WTC11 (cell line): ENCODE measurements around the gene TUBB. TPM values are rescaled to one million over a fixed set of nuclear protein-coding genes. Genes with fewer than 3 reads are reported as not detected.

Source experiments
- ATAC-seq: fragments of 200-7000 bp; cut with Tn5 transposase; 2 replicates; pipeline ENCODE4 v1.10.0; 2021; ENCODE audit warnings: mild to moderate bottlenecking, moderate library complexity
- CTCF ChIA-PET: fragments of 300-600 bp; sonication (Branson Sonifier 250); formaldehyde crosslinking; loops from one replicate; lab custom pipeline; 2021; ENCODE audit warnings: antibody characterized with exemption; lab: Charles Lee
- POLR2A ChIA-PET: fragments of 350-600 bp; sonication (Branson Sonifier 250); formaldehyde crosslinking; loops from one replicate; lab custom pipeline; 2021; ENCODE audit warnings: antibody characterized with exemption; lab: Charles Lee
- DNase-seq: peaks from one replicate; pipeline ENCODE4 v3.0.0; 2021; ENCODE audit warnings: low spot score
- H3K27ac Mint-ChIP-seq: 2 replicates; pipeline ENCODE4 v1.8.0; 2021; ENCODE audit warnings: mixed read lengths
- H3K27me3 Mint-ChIP-seq: 2 replicates; pipeline ENCODE4 v1.8.0; 2021; ENCODE audit warnings: low read depth, mild to moderate bottlenecking, moderate library complexity, mixed read lengths
- H3K36me3 Mint-ChIP-seq: 2 replicates; pipeline ENCODE4 v1.8.0; 2021; ENCODE audit warnings: mixed read lengths
- H3K4me1 Mint-ChIP-seq: 2 replicates; pipeline ENCODE4 v1.8.0; 2022; ENCODE audit warnings: mixed read lengths
- H3K4me3 Mint-ChIP-seq: 2 replicates; pipeline ENCODE4 v1.8.0; 2021; ENCODE audit warnings: mild to moderate bottlenecking, moderate library complexity, mixed read lengths
- H3K9me3 Mint-ChIP-seq: 2 replicates; pipeline ENCODE4 v1.8.0; 2021; ENCODE audit warnings: mixed read lengths
- E2F4 ChIP-seq: sonication (generic); formaldehyde crosslinking; IDR thresholded peaks from 2 replicates; pipeline ENCODE4 v1.8.1; 2022; ENCODE audit warnings: low read depth, mild to moderate bottlenecking, moderate library complexity, missing genetic modification reagents, borderline replicate concordance
- ESRRA ChIP-seq: sonication (generic); formaldehyde crosslinking; IDR thresholded peaks from 2 replicates; pipeline ENCODE4 v1.8.1; 2022; ENCODE audit warnings: mild to moderate bottlenecking, missing genetic modification reagents, borderline replicate concordance
- GTF2I ChIP-seq: fragments of 250-450 bp; sonication (Bioruptor Pico); conservative IDR thresholded peaks from 2 replicates; pipeline ENCODE4 v1.4.0; 2021; ENCODE audit warnings: mild to moderate bottlenecking
- JUN ChIP-seq: sonication (generic); formaldehyde crosslinking; IDR thresholded peaks from 2 replicates; pipeline ENCODE4 v1.8.0; 2023; ENCODE audit warnings: mild to moderate bottlenecking, missing genetic modification reagents
- KAT7 ChIP-seq: sonication (generic); formaldehyde crosslinking; IDR thresholded peaks from 2 replicates; pipeline ENCODE4 v1.8.1; 2023; ENCODE audit warnings: missing genetic modification reagents, mild to moderate bottlenecking, borderline replicate concordance
- NFATC4 ChIP-seq: fragments of 250-450 bp; sonication (Bioruptor Pico); IDR thresholded peaks from 2 replicates; pipeline ENCODE4 v1.9.0; 2021; ENCODE audit warnings: mild to moderate bottlenecking
- NFE2L1 ChIP-seq: sonication (generic); formaldehyde crosslinking; IDR thresholded peaks from 2 replicates; pipeline ENCODE4 v1.8.1; 2023; ENCODE audit warnings: missing genetic modification reagents
- PRDM15 ChIP-seq: sonication (generic); formaldehyde crosslinking; IDR thresholded peaks from 2 replicates; pipeline ENCODE4 v1.8.0; 2022; ENCODE audit warnings: missing genetic modification reagents
- RELA ChIP-seq: sonication (generic); formaldehyde crosslinking; IDR thresholded peaks from 2 replicates; pipeline ENCODE4 v1.8.1; 2022; ENCODE audit warnings: missing genetic modification reagents, mild to moderate bottlenecking, borderline replicate concordance
- RORB ChIP-seq: fragments of 250-450 bp; sonication (Bioruptor Pico); IDR thresholded peaks from 2 replicates; pipeline ENCODE4 v1.9.0; 2021; ENCODE audit warnings: mild to moderate bottlenecking
- SMAD3 ChIP-seq: sonication (generic); formaldehyde crosslinking; IDR thresholded peaks from 2 replicates; pipeline ENCODE4 v1.8.0; 2022; ENCODE audit warnings: missing genetic modification reagents, mild to moderate bottlenecking, borderline replicate concordance
- ZNF121 ChIP-seq: sonication (generic); formaldehyde crosslinking; IDR thresholded peaks from 2 replicates; pipeline ENCODE4 v1.8.0; 2023; ENCODE audit warnings: missing genetic modification reagents
- total RNA-seq: library from RNA; stranded (reverse); gene quantifications from 3 replicates; pipeline ENCODE4 v1.2.3, GENCODE V29; 2021
- TF ChIP-seq, protein P1 (sequence below): sonication (generic); formaldehyde crosslinking; IDR thresholded peaks from 2 replicates; pipeline ENCODE4 v1.8.0; 2022; ENCODE audit warnings: mild to moderate bottlenecking, missing genetic modification reagents
- TF ChIP-seq, protein P2 (sequence below): sonication (generic); formaldehyde crosslinking; IDR thresholded peaks from 2 replicates; pipeline ENCODE4 v1.8.0; 2023; ENCODE audit warnings: mild to moderate bottlenecking, missing genetic modification reagents
- TF ChIP-seq, protein P3 (sequence below): sonication (generic); formaldehyde crosslinking; IDR thresholded peaks from 2 replicates; pipeline ENCODE4 v1.8.1; 2023; ENCODE audit warnings: mild to moderate bottlenecking, moderate library complexity, missing genetic modification reagents

Gene TUBB
- total RNA-seq, 1 experiment from 2014 or later: 1,503 TPM

DNA sequence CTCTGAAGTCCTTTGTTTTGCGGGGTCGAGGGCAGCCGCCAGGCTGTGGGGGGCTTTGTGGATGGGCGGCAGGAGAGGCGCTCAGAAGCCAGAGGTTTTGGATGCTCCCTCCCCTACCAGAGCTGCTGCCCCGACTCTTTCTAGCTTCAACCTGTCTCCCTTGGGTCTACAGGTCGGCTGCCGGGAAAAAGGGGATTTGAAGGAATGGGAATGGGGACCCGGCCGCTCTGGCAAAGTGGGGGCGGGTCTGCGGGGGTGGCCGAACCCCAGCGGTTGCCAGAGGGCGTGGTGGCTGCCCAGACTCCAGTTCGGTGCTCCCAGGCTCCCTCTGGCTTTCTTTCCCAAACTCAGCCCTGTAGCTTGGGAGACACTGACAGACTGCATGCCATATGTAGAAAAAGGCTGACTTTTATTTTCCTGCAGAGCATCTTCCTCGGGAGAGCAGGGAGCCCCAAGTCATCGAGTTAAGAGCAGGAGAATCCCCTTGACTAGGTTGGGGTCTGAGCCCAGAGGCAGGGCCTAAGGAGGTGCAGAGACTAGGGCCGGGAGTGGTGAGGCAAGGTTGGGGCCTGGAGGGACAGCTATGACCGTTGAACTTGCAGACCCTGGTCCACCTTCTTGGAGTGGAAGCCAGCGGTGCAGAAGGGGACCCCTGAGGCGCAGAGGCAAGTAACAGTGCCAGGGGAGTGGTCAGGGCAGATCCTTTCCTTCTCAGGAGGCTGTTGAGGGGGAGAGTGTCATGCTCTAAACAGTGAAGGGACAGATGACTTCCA lies 32.3 kb upstream of the TUBB start (continued):
- TF ChIP-seq ESRRA (CRISPR knock-in tag) (peak; percentile 53; the same call in 1 of the 2 replicates), KAT7 (CRISPR knock-in tag) (peak; percentile 43; the same call in 1 of the 2 replicates), RELA (CRISPR knock-in tag) (0 out of 2 replicates have a peak, but pooled peaks have one; percentile 39), RORB (CRISPR knock-in tag) (no peak), E2F4 (CRISPR knock-in tag) (no peak)
- TF ChIP-seq, protein P1, sequence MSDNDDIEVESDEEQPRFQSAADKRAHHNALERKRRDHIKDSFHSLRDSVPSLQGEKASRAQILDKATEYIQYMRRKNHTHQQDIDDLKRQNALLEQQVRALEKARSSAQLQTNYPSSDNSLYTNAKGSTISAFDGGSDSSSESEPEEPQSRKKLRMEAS (CRISPR knock-in tag): peak; percentile 42; the same call in 1 of the 2 replicates
- TF ChIP-seq, protein P2, sequence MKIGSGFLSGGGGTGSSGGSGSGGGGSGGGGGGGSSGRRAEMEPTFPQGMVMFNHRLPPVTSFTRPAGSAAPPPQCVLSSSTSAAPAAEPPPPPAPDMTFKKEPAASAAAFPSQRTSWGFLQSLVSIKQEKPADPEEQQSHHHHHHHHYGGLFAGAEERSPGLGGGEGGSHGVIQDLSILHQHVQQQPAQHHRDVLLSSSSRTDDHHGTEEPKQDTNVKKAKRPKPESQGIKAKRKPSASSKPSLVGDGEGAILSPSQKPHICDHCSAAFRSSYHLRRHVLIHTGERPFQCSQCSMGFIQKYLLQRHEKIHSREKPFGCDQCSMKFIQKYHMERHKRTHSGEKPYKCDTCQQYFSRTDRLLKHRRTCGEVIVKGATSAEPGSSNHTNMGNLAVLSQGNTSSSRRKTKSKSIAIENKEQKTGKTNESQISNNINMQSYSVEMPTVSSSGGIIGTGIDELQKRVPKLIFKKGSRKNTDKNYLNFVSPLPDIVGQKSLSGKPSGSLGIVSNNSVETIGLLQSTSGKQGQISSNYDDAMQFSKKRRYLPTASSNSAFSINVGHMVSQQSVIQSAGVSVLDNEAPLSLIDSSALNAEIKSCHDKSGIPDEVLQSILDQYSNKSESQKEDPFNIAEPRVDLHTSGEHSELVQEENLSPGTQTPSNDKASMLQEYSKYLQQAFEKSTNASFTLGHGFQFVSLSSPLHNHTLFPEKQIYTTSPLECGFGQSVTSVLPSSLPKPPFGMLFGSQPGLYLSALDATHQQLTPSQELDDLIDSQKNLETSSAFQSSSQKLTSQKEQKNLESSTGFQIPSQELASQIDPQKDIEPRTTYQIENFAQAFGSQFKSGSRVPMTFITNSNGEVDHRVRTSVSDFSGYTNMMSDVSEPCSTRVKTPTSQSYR (CRISPR knock-in tag): no peak
- TF ChIP-seq, protein P3, sequence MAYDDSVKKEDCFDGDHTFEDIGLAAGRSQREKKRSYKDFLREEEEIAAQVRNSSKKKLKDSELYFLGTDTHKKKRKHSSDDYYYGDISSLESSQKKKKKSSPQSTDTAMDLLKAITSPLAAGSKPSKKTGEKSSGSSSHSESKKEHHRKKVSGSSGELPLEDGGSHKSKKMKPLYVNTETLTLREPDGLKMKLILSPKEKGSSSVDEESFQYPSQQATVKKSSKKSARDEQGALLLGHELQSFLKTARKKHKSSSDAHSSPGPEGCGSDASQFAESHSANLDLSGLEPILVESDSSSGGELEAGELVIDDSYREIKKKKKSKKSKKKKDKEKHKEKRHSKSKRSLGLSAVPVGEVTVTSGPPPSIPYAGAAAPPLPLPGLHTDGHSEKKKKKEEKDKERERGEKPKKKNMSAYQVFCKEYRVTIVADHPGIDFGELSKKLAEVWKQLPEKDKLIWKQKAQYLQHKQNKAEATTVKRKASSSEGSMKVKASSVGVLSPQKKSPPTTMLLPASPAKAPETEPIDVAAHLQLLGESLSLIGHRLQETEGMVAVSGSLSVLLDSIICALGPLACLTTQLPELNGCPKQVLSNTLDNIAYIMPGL (CRISPR knock-in tag): peak; percentile 7; the same call in 1 of the 2 replicates

GRCh38 chr6:30688569-30688968 lies 31.6 kb upstream of the TUBB start:
- DNase-seq (no peak), ATAC-seq (no peak)
- Mint-ChIP-seq H3K27ac (no peak overlapping the region), H3K27me3 (no peaks in the 10 kb centered on the region), H3K4me3 (peak overlapping the region; percentile 80), H3K9me3 (no peaks in the 10 kb centered on the region), H3K4me1 (peaks cover 62% of the 10 kb centered on the region), H3K36me3 (peaks cover 3% of the 10 kb centered on the region; the same call in 1 of the 2 replicates)
- TF ChIP-seq NFATC4 (no peak), ZNF121 (CRISPR knock-in tag) (no peak), NFE2L1 (no peak), JUN (CRISPR knock-in tag) (no peak), GTF2I (CRISPR knock-in tag) (no peak), SMAD3 (no peak), PRDM15 (CRISPR knock-in tag) (no peak)
- ChIA-PET CTCF (interaction anchor here (1.7 to 2.8 kb wide), 3 partner anchors 10 to 33 kb away, joined by 13 to 42 read pairs (median 14); partner anchors contain the start of gene DHX16), POLR2A (interaction anchor here (0.8 to 2.6 kb wide), 4 partner anchors 23 to 192 kb away, joined by 3 to 5 read pairs (median 4); partner anchors contain the start of genes GNL1, MRPS18B and PPP1R10)
